Measurements from ENCODE around the gene ADGRL3.

DNA sequence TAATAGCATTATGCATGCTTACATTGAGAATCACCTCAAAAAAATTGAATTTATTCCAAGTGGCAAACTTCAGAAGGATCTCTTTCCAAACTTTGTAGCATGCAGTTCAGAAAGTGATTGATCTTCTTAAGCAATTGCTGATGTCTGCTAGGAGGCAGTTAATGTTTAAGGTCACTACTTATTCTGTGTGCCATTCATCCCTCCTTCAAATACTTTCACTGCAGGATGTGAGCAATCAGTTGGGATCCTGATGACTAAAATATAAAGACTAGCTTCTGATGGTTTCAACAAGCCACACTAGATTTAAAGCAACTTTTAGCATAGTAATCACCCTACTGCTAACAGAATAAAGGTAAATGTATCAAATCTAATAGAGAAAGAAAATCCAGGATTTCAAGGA, 414.1 kb downstream of the ADGRL3 start:
- TF ChIP-seq, protein P1, sequence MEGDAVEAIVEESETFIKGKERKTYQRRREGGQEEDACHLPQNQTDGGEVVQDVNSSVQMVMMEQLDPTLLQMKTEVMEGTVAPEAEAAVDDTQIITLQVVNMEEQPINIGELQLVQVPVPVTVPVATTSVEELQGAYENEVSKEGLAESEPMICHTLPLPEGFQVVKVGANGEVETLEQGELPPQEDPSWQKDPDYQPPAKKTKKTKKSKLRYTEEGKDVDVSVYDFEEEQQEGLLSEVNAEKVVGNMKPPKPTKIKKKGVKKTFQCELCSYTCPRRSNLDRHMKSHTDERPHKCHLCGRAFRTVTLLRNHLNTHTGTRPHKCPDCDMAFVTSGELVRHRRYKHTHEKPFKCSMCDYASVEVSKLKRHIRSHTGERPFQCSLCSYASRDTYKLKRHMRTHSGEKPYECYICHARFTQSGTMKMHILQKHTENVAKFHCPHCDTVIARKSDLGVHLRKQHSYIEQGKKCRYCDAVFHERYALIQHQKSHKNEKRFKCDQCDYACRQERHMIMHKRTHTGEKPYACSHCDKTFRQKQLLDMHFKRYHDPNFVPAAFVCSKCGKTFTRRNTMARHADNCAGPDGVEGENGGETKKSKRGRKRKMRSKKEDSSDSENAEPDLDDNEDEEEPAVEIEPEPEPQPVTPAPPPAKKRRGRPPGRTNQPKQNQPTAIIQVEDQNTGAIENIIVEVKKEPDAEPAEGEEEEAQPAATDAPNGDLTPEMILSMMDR (IDR thresholded peaks at IDR 0.05; ENCODE audit: low read depth, low read length) = no peak
- no peak for TF ChIP-seq EZH2phosphoT487 (IDR thresholded peaks at IDR 0.05; ENCODE audit: low read depth)

All from OCI-LY3 (cell line).